HCT116 (cell line): ENCODE data around the gene SLC2A2. TPM values are rescaled to one million over a fixed set of nuclear protein-coding genes. Genes with fewer than 3 reads are reported as not detected.

Experiments used
- ATAC-seq: fragments of 200-7000 bp; cut with Tn5 transposase; 2 replicates; pipeline ENCODE4 v1.9.1; 2020; ENCODE audit warnings: mild to moderate bottlenecking, moderate library complexity
- BruUV-seq: library from RNA; stranded (reverse); fragments of 400-500 nt; replicated peaks from 2 replicates; lab custom pipeline; 2021; lab: Mats Ljungman, UMichigan
- CTCF ChIA-PET: fragments of 300-600 bp; sonication (Branson Sonifier 250); formaldehyde crosslinking; loops from one replicate; lab custom pipeline; 2021; ENCODE audit warnings: antibody characterized with exemption; lab: Charles Lee
- POLR2A ChIA-PET: fragments of 300-600, 350-600 bp; sonication (Branson Sonifier 250); formaldehyde crosslinking; loops from one replicate; lab custom pipeline; 2021; ENCODE audit warnings: antibody characterized with exemption; lab: Charles Lee
- RAD21 ChIA-PET, 2 experiments: fragments of 300-600 bp; sonication (Branson Sonifier 250); formaldehyde crosslinking; loops; one replicate each; lab custom pipeline; 2023; ENCODE audit warnings: low total read pairs in 2 of 2; ENCODE audit not compliant: uncharacterized antibody in 2 of 2, unreplicated experiment in 2 of 2, low non-redundant PET in 1 of 2; lab: Charles Lee
- DNase-seq: peaks from one replicate; pipeline ENCODE4 v3.0.0-alpha.2; 2010; ENCODE audit warnings: low read depth, low spot score
- H2AFZ ChIP-seq: fragments of 200-600 bp; shearing (Covaris generic), sonication (generic); 2 replicates; pipeline ENCODE4 v1.6.1; 2017; ENCODE audit warnings: low read depth, mixed run types, mixed read lengths, antibody characterized with exemption, low read length; ENCODE audit not compliant: poor library complexity, severe bottlenecking
- H3K27ac ChIP-seq: 2 replicates; pipeline ENCODE4 v1.5.1; 2012; ENCODE audit warnings: low read depth, low read length
- H3K27me3 ChIP-seq: fragments of 200-600 bp; sonication (generic); 2 replicates; pipeline ENCODE4 v1.6.1; 2016; ENCODE audit warnings: mixed run types, low read length, mixed read lengths; ENCODE audit not compliant: insufficient read depth
- H3K36me3 ChIP-seq, 2 experiments: fragments of 200-500 bp in 1 of 2; fragments of 200-600 bp in 1 of 2; sonication (Bioruptor generic) in 1 of 2; sonication (generic) in 1 of 2; 2 replicates each; pipeline versions ENCODE4 v1.5.1 to v1.6.1; 2014 to 2016; ENCODE audit warnings: low read length in 2 of 2, inconsistent platforms in 1 of 2, mixed read lengths in 1 of 2, mixed run types in 1 of 2; ENCODE audit not compliant: insufficient read depth in 2 of 2, control insufficient read depth in 1 of 2
- H3K4me1 ChIP-seq, 2 experiments: fragments of 200-600 bp in 1 of 2; sonication (generic) in 1 of 2; 2 replicates each; pipeline versions ENCODE4 v1.5.1 to v1.6.1; 2012 to 2017; ENCODE audit warnings: low read length in 2 of 2, inconsistent platforms in 1 of 2, mild to moderate bottlenecking in 1 of 2, mixed read lengths in 1 of 2, mixed run types in 1 of 2, moderate library complexity in 1 of 2; ENCODE audit not compliant: insufficient read depth in 2 of 2, control insufficient read depth in 1 of 2
- H3K4me2 ChIP-seq: fragments of 200-600 bp; sonication (generic); 2 replicates; pipeline ENCODE4 v1.6.1; 2017; ENCODE audit warnings: mixed run types, low read length, mixed read lengths
- H3K4me3 ChIP-seq, 2 experiments: fragments of 200-600 bp in 1 of 2; sonication (generic) in 1 of 2; replicated peaks in 1 of 2; 2 replicates each; pipeline ENCODE4 v1.5.1; 2011 to 2016; ENCODE audit warnings: low read length in 2 of 2, control low read depth in 1 of 2, low read depth in 1 of 2, mild to moderate bottlenecking in 1 of 2, mixed read lengths in 1 of 2, mixed run types in 1 of 2
- H3K79me2 ChIP-seq: fragments of 200-600 bp; sonication (generic); 2 replicates; pipeline ENCODE4 v1.6.1; 2017; ENCODE audit warnings: mild to moderate bottlenecking, mixed run types, low read length, moderate library complexity, mixed read lengths; ENCODE audit not compliant: insufficient read depth
- H3K9ac ChIP-seq: fragments of 200-600 bp; sonication (generic); 2 replicates; pipeline ENCODE4 v1.6.1; 2016; ENCODE audit warnings: low read length, mixed read lengths
- H3K9me2 ChIP-seq: fragments of 200-600 bp; sonication (generic), shearing (Covaris generic); 2 replicates; pipeline ENCODE4 v1.6.1; 2017; ENCODE audit warnings: mixed run types, mild to moderate bottlenecking, moderate library complexity; ENCODE audit not compliant: insufficient read depth
- H3K9me3 ChIP-seq, 2 experiments: fragments of 200-500 bp in 1 of 2; fragments of 200-600 bp in 1 of 2; sonication (Bioruptor generic) in 1 of 2; sonication (generic) in 1 of 2; 2 replicates each; pipeline ENCODE4 v1.6.1; 2014 to 2017; ENCODE audit warnings: low read length in 2 of 2, mixed read lengths in 2 of 2, inconsistent platforms in 1 of 2, low read depth in 1 of 2, mild to moderate bottlenecking in 1 of 2, mixed run types in 1 of 2, moderate library complexity in 1 of 2; ENCODE audit not compliant: control insufficient read depth in 1 of 2, insufficient read depth in 1 of 2
- H4K20me1 ChIP-seq: fragments of 200-600 bp; sonication (generic), shearing (Covaris generic); 2 replicates; pipeline ENCODE4 v1.6.1; 2017; ENCODE audit warnings: mixed run types, mild to moderate bottlenecking, moderate library complexity; ENCODE audit not compliant: insufficient read depth
- ATF3 ChIP-seq: IDR thresholded peaks from 2 replicates; pipeline ENCODE4 v1.6.1; 2012
- CTCF ChIP-seq, 3 experiments: fragments of 200-600 bp in 1 of 3; sonication (generic) in 1 of 3; IDR thresholded peaks in 2 of 3; conservative IDR thresholded peaks in 1 of 3; 2 replicates each; pipeline ENCODE4 v1.5.1; 2012 to 2017; ENCODE audit warnings: low read depth in 2 of 3, low read length in 2 of 3, antibody characterized with exemption in 1 of 3, borderline replicate concordance in 1 of 3, control low read depth in 1 of 3, mild to moderate bottlenecking in 1 of 3, mixed read lengths in 1 of 3, mixed run types in 1 of 3, moderate library complexity in 1 of 3; ENCODE audit not compliant: insufficient read depth in 1 of 3
- EZH2 ChIP-seq: fragments of 200-600 bp; sonication (generic); IDR thresholded peaks from 2 replicates; pipeline ENCODE4 v1.6.1; 2017; ENCODE audit warnings: antibody characterized with exemption, mixed run types
- EZH2phosphoT487 ChIP-seq: fragments of 200-600 bp; IDR thresholded peaks from 2 replicates; pipeline ENCODE4 v1.6.1; 2018; ENCODE audit warnings: antibody characterized with exemption, borderline replicate concordance
- FOSL1 ChIP-seq: IDR thresholded peaks from 2 replicates; pipeline ENCODE4 v1.6.1; 2012; ENCODE audit warnings: low read depth
- POLR2A ChIP-seq: IDR thresholded peaks from 2 replicates; pipeline ENCODE4 v1.7.0; 2011; ENCODE audit warnings: borderline replicate concordance; ENCODE audit not compliant: insufficient read depth, insufficient read length; ENCODE audit errors: extremely low read depth
- POLR2AphosphoS5 ChIP-seq: IDR thresholded peaks from 2 replicates; pipeline ENCODE4 v1.6.1; 2011; ENCODE audit warnings: mild to moderate bottlenecking, low read depth, low read length, moderate library complexity
- RAD21 ChIP-seq: IDR thresholded peaks from 2 replicates; pipeline ENCODE4 v1.6.1; 2012; ENCODE audit warnings: low read depth, mild to moderate bottlenecking
- SIN3A ChIP-seq: IDR thresholded peaks from 2 replicates; pipeline ENCODE4 v1.6.1; 2012; ENCODE audit warnings: low read depth
- SP1 ChIP-seq: IDR thresholded peaks from 2 replicates; pipeline ENCODE4 v1.6.1; 2012; ENCODE audit warnings: low read depth
- SRF ChIP-seq: IDR thresholded peaks from 2 replicates; pipeline ENCODE4 v1.6.1; 2012; ENCODE audit warnings: low read depth
- TCF7L2 ChIP-seq: IDR thresholded peaks from 2 replicates; pipeline ENCODE4 v1.7.0; 2011; ENCODE audit warnings: borderline replicate concordance, inconsistent platforms; ENCODE audit not compliant: insufficient read depth, insufficient read length; ENCODE audit errors: extremely low read depth
- YY1 ChIP-seq: IDR thresholded peaks from 2 replicates; pipeline ENCODE4 v1.6.1; 2011; ENCODE audit warnings: low read length, low read depth, moderate library complexity, mild to moderate bottlenecking; ENCODE audit not compliant: insufficient replicate concordance; ENCODE audit errors: extremely low read depth
- ZBTB33 ChIP-seq: IDR thresholded peaks from 2 replicates; pipeline ENCODE4 v1.6.1; 2011; ENCODE audit warnings: mild to moderate bottlenecking, low read length, moderate library complexity; ENCODE audit not compliant: insufficient replicate concordance; ENCODE audit errors: extremely low read depth
- ZFX ChIP-seq: fragments of 450-650 bp; IDR thresholded peaks from 2 replicates; pipeline ENCODE4 v1.6.1; 2017
- intact Hi-C: fragments of 100-400 bp; cut with micrococcal nuclease; formaldehyde crosslinking; loops from 2 replicates; pipeline ENCODE4 v1.10.0; 2022
- total RNA-seq: library from RNA; stranded (reverse); gene quantifications from one replicate; pipeline ENCODE4 v1.2.1, GENCODE V29; 2021; ENCODE audit not compliant: unreplicated experiment

The SLC2A2 gene
- total RNA-seq, 1 experiment from 2014 or later = not detected

- Histone ChIP-seq H2AFZ (no peak overlapping the region), H3K9ac (no peak overlapping the region), H4K20me1 (no peaks in the 10 kb centered on the region), H3K36me3 (no peaks in the 10 kb centered on the region), H3K4me3 (no peak overlapping the region), H3K4me1 (peaks cover 0 to 2% of the 10 kb centered on the region in 2 experiments; a peak in 3 of 4 replicates), H3K27me3 (no peaks in the 10 kb centered on the region), H3K4me2 (no peak overlapping the region), H3K79me2 (no peaks in the 10 kb centered on the region), H3K9me2 (no peaks in the 10 kb centered on the region), H3K27ac (no peak overlapping the region)
- BruUV-seq = no TSS peak
- intact Hi-C loops = no loop called here
- POLR2A ChIA-PET = no interaction called here
- TF ChIP-seq FOSL1 (no peak), EZH2phosphoT487 (no peak), ZFX (no peak), POLR2AphosphoS5 (no peak), SIN3A (no peak), ATF3 (no peak), POLR2A (no peak), SRF (no peak), YY1 (no peak), TCF7L2 (no peak), RAD21 (no peak)
- TF ChIP-seq, all 23 proteins: peak for 0
- no peak for DNase-seq
- no peaks in the 10 kb centered on the region for H3K9me3 ChIP-seq
- no peak for ATAC-seq
- ChIA-PET CTCF (no interaction called here), RAD21 (no interaction called here)
These were observed 19.2 kb downstream of the SLC2A2 start for GRCh38 chr3:171007316-171007715.

GRCh38 chr3:171005648-171006047, 20.9 kb downstream of the SLC2A2 start:
- H3K27me3 ChIP-seq = no peaks in the 10 kb centered on the region
- H3K79me2 ChIP-seq = no peaks in the 10 kb centered on the region
- DNase-seq = no peak
- no peak overlapping the region for H3K27ac ChIP-seq
- intact Hi-C loops = no loop called here
- no peak overlapping the region for H3K4me2 ChIP-seq
- H3K36me3 ChIP-seq = no peaks in the 10 kb centered on the region
- H3K4me3 ChIP-seq = no peak overlapping the region
- no peaks in the 10 kb centered on the region for H3K9me2 ChIP-seq
- H2AFZ ChIP-seq = no peak overlapping the region
- no peaks in the 10 kb centered on the region for H3K9me3 ChIP-seq
- no peaks in the 10 kb centered on the region for H4K20me1 ChIP-seq
- RAD21 ChIA-PET = no interaction called here
- no TSS peak for BruUV-seq
- peaks cover 3 to 12% of the 10 kb centered on the region in 2 experiments; a peak in 3 of 4 replicates for H3K4me1 ChIP-seq
- CTCF ChIA-PET = no interaction called here
- no peak for ATAC-seq
- POLR2A ChIA-PET = no interaction called here
- no peak overlapping the region for H3K9ac ChIP-seq
- TF ChIP-seq TCF7L2 = no peak
- TF ChIP-seq EZH2 = no peak
- no peak for TF ChIP-seq FOSL1
- no peak for TF ChIP-seq RAD21
- no peak for TF ChIP-seq CTCF (IDR thresholded peaks at IDR 0.05 in 2 of 3, conservative IDR thresholded peaks at IDR 0.05 in 1 of 3; ENCODE audit: borderline replicate concordance in 1 of 3, insufficient read depth in 1 of 3, low read depth in 2 of 3, low read length in 2 of 3)
- no peak for TF ChIP-seq SP1
- no peak for TF ChIP-seq EZH2phosphoT487
- TF ChIP-seq ZBTB33 = no peak
